ENCODE data around the gene HEMGN. TPM values are rescaled to one million over a fixed set of nuclear protein-coding genes. Genes with fewer than 3 reads are reported as not detected.

HEMGN gene
- total RNA-seq, 4 donors from 2014 or later: 2.7 TPM; not detected in 3

DNA sequence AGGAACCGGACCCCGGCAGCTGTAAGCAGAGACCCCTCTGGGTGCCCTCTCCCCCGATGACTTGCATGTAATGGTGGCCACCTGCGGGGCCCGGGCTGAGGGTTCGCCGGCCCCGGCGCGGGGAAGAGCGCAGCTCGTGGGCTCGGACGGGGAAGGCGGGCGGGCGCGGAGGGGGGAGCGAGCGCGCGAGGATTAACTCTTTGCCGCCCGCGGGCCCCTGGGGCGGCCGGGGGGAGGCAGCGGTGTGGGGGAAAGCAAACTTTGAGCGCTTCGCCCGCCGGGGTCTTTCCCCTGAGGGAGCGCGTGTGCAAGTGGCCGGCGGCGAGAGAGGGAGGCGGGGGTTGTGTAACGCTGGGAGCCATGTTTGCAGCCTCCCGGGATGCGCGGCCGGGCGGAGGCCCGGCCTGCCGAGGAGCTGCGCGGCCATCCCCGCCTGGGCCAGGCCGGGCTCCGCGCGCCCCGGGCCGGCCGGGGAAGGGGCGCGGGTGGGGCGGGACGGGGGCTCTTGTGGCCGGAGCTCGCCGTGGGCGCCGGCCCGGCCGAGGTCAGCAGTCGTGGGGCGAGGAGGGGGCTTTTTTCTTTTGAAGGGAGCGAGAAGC lies 45.7 kb upstream of the HEMGN start:
- TF ChIP-seq POLR2A (IDR thresholded peaks at IDR 0.05): no peak
- TF ChIP-seq, protein P1, sequence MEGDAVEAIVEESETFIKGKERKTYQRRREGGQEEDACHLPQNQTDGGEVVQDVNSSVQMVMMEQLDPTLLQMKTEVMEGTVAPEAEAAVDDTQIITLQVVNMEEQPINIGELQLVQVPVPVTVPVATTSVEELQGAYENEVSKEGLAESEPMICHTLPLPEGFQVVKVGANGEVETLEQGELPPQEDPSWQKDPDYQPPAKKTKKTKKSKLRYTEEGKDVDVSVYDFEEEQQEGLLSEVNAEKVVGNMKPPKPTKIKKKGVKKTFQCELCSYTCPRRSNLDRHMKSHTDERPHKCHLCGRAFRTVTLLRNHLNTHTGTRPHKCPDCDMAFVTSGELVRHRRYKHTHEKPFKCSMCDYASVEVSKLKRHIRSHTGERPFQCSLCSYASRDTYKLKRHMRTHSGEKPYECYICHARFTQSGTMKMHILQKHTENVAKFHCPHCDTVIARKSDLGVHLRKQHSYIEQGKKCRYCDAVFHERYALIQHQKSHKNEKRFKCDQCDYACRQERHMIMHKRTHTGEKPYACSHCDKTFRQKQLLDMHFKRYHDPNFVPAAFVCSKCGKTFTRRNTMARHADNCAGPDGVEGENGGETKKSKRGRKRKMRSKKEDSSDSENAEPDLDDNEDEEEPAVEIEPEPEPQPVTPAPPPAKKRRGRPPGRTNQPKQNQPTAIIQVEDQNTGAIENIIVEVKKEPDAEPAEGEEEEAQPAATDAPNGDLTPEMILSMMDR (IDR thresholded peaks at IDR 0.05): no peak
- H3K4me1 ChIP-seq: peaks cover 0 to 4% of the 10 kb centered on the region in 2 donors
- DNase-seq: peak in 1 of 2 donors; percentile 54
- H3K27me3 ChIP-seq: no peaks in the 10 kb centered on the region
- intact Hi-C loops (cut with DNase I; ENCODE audit: low total_unique reads): loop anchor here (5.0 kb wide), 1 partner anchor 74 kb away; the partner anchor contains the start of gene NANS
- no peaks in the 10 kb centered on the region for H3K36me3 ChIP-seq
- H3K27ac ChIP-seq: peak overlapping the region; percentile 96 to 98
- H3K9me3 ChIP-seq: no peaks in the 10 kb centered on the region
- peak overlapping the region; percentile 54 to 64 for H3K4me3 ChIP-seq

DNA sequence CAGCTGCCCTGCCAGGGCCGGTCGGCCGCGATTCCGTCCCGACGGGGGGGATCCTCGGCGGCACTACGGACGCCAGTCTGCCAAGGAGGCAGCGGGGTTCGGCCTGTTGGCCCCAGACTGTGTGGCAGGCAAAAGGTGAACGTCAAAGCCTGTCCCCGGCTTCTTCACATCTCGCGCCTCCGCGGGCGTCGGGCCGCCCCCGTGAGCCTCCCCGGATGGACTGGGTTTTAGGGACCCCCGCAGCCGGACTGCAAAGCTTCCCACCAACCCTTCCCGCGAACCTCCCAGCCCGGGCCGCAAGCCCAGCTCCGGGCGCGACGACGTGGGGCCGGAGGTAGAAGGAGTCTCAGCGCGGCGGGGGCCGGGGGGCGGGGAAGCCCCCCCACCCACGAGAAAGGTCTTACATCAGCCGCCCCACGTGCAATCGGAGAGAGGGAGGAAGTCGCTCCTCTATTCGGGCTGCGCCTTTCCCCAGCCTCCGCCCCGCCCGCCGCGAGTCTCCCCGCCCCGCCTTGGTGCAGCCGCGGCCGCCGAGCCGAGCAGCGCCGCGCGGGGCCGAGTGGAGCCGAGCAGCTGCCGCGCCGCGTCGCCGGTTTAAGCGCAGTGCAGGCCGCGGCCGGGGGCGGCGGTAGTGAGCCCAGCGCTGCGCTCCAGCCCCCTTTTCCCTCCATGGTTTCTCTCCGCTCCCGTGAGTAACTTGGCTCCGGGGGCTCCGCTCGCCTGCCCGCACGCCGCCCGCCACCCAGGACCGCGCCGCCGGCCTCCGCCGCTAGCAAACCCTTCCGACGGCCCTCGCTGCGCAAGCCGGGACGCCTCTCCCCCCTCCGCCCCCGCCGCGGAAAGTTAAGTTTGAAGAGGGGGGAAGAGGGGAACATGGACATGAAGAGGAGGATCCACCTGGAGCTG lies 45.0 kb upstream of the HEMGN start, which contains the start of gene ANP32B:
ANP32B (plus strand) TSS at position 659 of the 906 bp plus-strand sequence; CDS start at position 874, 215 bp downstream.
- TF ChIP-seq, protein P1 (IDR thresholded peaks at IDR 0.05): peak; percentile 46 to 97 (median 94)
- TF ChIP-seq POLR2A (IDR thresholded peaks at IDR 0.05): peak; percentile 50 to 65
- Histone ChIP-seq H3K4me3 (peak within 1 kb of the TSS; percentile 54 to 64), H3K27me3 (no peaks in the 10 kb centered on the region), H3K4me1 (no peaks in the 10 kb centered on the region), H3K9me3 (no peaks in the 10 kb centered on the region), H3K27ac (peak within 1 kb of the TSS; percentile 96 to 98), H3K36me3 (no peaks in the 10 kb centered on the region)
- intact Hi-C loops (cut with DNase I; ENCODE audit: low total_unique reads): loop anchor here (5.0 kb wide), 1 partner anchor 74 kb away; the partner anchor contains the start of gene NANS
- peak; percentile 91 to 94 for DNase-seq

DNA sequence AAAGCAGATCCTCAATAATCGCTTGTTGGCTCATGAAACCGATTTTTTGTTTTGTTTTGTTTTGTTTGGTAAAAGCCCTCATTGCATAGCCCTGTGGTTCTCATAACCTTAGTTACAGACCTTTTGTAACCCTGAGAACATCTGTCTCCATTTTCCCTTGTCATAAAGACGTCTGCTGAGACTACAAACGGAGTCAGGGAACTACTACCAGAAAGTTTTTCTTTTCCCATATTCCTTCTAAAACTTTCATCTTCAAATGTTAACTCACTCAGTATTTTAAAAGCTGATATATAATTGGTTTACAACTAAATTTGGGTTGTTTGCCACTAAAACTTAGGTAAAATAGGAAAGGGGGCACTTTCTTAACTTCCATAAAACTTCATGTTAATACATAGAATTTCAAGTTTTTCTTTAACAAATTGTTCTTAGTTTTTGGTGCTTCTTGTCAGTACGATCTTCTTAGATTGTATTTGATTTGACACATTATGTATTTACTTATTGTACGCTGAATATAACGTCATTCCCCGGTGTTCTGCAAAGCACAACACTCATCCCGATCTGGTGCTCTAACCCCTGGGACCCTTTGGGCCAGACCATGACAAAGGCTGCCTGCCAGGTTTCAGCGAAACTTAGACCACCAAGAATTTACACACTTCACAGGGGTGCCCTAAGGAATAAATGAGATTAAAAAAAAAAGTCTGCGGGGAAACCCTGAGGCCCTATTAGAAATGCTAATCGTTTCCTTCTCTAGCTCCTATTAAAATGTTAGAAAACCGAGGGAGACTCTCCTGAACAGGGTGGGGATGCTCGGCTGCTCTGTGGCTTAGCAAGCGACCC lies 44.1 kb upstream of the HEMGN start:
- no peak for TF ChIP-seq POLR2A (IDR thresholded peaks at IDR 0.05)
- TF ChIP-seq, protein P1 (IDR thresholded peaks at IDR 0.05): no peak
- H3K4me1 ChIP-seq: no peaks in the 10 kb centered on the region
- intact Hi-C loops (cut with DNase I; ENCODE audit: low total_unique reads): loop anchor here (5.0 kb wide), 1 partner anchor 75 kb away; the partner anchor contains the start of gene NANS

DNA sequence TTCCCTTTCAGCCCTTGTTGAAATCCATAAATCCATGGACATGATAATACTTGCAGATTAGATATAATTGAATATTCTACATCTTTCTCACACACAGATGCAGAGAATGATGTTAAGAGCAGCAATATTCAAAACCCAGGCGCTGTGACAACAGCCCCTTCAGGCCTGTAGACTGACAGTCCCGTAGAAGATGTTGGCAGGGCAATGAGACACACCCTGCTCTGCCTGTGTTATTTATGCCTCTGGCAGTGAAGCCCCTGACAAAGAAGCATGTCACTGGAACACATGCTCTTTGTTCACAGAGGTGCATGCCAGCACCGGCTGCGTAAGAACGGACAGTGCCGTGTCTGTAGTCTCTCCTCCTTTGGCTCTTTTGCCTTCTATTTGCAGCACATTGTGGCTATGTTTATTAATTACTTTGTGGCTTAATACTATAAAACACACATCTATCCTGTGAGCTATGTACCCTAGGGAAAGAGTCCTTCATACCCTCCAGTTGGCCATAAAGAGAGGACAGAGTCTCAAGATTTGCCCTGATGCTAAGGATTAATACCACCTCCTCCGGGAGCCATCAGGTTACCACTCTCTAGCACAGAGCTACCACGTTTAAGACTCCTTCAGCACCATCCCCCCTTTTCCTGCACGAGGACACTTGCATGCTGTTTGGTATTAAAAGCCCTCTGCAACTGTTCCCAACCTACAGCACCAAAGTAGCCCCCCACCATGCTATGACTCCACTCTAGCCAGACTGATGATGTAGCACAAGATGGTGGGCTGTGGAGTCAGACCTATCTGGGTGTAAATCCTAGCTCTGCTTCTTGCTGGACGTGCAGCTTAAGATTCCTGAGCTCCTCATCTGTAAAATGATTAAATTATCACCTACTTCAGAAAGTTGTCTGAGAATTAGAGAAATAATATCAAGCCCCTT lies 43.2 kb upstream of the HEMGN start:
- peak; percentile 34 to 52 for DNase-seq
- H3K4me1 ChIP-seq: no peaks in the 10 kb centered on the region
- no peaks in the 10 kb centered on the region for H3K9me3 ChIP-seq
- H3K27me3 ChIP-seq: no peaks in the 10 kb centered on the region
- intact Hi-C loops (cut with DNase I; ENCODE audit: low total_unique reads): loop anchor here (5.0 kb wide), 1 partner anchor 76 kb away; the partner anchor contains the start of gene NANS
- TF ChIP-seq, protein P1 (IDR thresholded peaks at IDR 0.05): no peak
- TF ChIP-seq POLR2A (IDR thresholded peaks at IDR 0.05): no peak
- H3K4me3 ChIP-seq: no peak overlapping the region
- no peaks in the 10 kb centered on the region for H3K36me3 ChIP-seq
- peak overlapping the region; percentile 89 to 96 for H3K27ac ChIP-seq

More for the DNA sequence above, 44.1 kb upstream of the HEMGN start:
- Histone ChIP-seq H3K27ac (peak overlapping the region; percentile 89 to 96), H3K36me3 (no peaks in the 10 kb centered on the region), H3K9me3 (no peaks in the 10 kb centered on the region), H3K4me3 (peak overlapping the region; percentile 54 to 64), H3K27me3 (no peaks in the 10 kb centered on the region)
- DNase-seq: no peak

Measured in uterus (tissue), 4 donors.